GM21515 (cell line): ENCODE results near the gene ARID3B.
"Not testable (repeated sequence)": the region's sequence is repeated elsewhere in the genome, so short reads cannot be mapped to it uniquely, and the experiment has no call there.

Experiments
- ATAC-seq: cut with Tn5 transposase; IDR thresholded peaks from one replicate; pipeline ENCODE4 v1.9.1; 2021; ENCODE audit not compliant: unreplicated experiment

Gene ARID3B, protein sequence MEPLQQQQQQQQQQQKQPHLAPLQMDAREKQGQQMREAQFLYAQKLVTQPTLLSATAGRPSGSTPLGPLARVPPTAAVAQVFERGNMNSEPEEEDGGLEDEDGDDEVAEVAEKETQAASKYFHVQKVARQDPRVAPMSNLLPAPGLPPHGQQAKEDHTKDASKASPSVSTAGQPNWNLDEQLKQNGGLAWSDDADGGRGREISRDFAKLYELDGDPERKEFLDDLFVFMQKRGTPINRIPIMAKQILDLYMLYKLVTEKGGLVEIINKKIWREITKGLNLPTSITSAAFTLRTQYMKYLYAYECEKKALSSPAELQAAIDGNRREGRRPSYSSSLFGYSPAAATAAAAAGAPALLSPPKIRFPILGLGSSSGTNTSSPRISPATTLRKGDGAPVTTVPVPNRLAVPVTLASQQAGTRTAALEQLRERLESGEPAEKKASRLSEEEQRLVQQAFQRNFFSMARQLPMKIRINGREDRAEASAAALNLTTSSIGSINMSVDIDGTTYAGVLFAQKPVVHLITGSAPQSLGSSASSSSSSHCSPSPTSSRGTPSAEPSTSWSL

DNA sequence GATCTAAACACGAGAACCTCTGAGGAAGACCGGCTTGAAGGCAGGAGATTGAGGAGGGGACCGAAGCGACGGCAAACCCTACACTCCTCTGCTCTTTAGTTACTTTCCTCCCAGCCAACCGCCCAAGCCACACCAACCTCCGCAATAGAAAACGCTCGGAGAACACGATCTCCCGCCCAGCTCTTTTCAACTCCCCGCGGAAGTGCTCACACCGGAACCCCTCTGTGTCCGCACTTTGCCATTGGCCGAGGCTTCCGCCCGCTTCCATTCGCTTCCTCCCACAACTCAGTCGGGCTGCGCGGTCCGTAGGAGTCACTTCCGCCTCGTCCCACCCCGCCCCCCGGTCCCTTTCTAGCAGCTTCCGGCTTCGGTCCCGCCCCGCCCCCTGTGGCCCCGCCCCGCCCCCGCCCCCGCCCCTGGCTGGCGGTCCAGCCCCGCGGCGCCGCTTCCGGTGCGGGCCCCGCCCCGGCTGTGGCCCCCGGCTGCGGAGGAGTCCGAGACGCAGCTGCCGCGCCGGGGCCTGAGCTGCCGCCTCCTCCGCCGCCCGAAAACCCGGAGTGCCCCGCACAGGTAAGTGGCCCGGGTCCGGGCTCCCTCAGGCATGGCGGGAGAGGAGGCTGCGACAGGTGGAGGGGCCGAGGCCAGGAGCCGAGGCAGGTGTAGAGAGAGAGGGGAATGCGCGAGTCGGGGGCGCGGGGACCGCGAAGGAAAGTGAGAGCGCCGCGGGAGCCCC lies at the start of gene ARID3B:
ARID3B (plus strand) TSS at position 460 of the 733 bp plus-strand sequence. CDS start 2,717 bp downstream, outside the sequence.
- ATAC-seq = peak; percentile 80

DNA sequence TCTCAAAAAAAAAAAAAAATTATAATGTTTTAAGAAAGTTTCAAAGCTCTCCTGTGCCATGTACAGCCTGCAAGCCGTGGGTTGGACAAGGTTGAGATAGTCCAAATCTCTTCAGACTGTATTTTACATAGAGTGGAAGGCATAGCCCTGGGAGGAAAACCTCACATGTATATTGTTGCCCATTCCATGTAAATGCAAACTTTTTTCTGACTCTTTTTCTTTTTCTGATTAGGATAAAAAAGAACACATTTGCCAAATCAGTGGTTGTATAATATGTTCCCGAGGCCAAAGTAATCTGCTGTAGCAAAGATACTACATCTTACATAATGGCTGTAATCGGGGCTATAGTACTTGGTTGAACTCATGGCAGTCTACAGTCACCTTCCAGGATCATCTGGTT lies 44.4 kb upstream of the ARID3B start:
- ATAC-seq = no peak

DNA sequence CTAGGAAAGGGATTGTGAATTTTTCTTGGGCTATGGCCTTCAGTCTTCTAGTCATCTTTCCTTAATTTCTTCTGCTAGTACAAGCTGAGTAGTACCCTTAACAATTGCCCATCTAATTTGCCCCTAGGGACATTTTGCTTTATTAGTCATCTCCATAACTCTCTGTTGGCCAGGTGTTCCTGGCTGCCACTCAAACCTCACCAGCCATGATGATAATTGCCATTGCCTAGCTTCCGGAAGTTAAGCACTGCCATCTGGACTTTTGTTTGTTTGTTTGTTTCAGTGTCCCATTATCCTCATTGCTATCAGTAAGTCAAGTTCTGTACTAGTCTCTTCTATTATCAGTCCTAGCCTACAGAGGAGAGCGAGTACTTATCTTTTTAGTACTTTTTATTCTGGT lies 43.4 kb upstream of the ARID3B start:
- no peak for ATAC-seq

DNA sequence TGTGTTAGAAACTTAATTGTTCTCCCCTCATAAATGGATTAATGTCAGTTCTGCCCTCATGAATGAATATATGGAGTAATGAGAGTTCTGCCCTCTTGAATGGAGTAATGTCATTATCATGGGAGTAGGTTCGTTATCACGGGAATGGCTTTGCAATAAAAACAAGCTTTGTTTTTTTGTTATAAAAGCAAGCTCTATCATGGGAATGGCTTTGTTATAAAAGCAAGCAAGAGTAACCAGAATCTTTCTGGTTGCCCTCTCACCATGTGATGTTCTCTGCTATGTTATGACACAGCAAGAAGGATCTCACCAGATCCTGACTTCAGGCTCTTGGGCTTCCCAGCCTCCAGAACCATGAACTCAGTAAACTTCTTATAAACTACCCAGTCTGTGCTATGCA lies 41.7 kb upstream of the ARID3B start:
- no peak for ATAC-seq

DNA sequence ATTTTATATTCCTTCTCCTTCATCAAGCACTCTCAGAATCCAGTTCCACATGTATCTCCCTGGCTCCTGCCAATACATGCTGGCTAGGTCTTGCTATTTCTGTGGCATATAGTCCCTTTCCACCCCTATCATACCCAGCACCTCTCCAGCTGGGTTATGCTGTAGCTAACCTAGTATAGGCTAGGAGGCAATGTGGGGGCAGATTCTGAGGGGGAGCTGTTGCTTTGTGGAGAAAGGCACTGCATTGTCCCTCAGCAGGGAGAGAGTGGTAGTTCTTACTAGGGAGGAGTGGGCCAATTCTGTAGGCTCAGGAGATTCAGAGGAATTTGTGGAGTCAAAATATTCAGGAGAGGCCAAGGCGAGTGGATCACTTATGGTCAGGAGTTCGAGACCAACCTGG lies 40.6 kb upstream of the ARID3B start:
- ATAC-seq = no peak

DNA sequence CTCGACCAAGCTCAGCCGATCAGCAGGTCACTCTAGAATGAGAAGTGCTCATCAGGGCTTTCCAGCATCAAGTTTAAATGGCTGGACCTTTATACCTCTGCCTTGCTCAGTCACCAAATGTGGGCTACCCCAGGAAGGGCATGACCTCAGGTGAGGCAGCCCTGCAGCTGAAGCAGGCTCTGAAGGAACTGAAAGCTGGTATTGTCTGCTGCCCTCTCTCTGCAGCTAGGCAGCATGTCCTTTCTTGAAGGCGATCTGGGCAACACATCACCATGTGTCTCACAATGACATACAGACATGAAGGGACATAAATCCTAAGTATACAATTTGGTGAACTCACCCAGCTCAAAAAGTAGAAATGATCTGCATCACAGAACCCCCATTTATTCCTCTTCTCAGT lies 38.7 kb upstream of the ARID3B start:
- ATAC-seq = no peak

DNA sequence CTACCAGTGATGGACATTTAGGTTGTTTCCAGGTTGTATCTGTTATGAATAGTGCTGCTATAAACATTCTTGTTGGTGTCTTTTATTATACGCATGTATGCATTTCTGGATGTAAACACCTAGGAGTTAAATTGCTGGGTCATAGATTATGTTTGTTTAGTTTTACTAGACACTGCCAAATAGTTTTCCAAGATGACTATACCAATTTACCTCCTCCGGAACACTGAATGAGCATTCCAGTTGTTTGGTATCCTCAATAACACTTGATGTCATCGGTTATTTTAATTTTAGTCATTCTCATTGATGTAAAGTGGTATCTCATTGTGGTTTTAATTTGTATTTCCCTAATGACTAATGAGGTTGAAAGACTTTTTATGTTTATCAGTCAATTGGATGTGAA lies 36.6 kb upstream of the ARID3B start:
- no peak for ATAC-seq

DNA sequence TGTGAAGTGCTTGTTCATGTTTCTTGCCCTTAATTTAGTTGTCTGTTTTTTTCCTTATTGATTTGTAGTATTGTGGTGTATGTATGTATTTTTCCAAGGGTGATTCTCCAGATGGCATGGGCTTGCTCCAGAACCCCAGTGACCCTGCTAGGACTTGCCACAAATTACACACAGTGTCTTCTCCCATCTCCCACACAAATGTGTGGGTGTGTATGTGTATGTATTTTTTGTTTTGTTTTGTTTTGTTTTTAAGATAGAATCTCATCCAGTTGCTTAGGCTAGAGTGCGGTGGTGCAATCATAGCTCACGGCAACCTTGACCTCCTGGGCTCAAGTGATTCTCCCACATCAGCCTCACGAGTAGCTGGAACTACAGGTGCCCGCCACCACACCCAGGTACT lies 36.2 kb upstream of the ARID3B start:
- ATAC-seq = no peak

DNA sequence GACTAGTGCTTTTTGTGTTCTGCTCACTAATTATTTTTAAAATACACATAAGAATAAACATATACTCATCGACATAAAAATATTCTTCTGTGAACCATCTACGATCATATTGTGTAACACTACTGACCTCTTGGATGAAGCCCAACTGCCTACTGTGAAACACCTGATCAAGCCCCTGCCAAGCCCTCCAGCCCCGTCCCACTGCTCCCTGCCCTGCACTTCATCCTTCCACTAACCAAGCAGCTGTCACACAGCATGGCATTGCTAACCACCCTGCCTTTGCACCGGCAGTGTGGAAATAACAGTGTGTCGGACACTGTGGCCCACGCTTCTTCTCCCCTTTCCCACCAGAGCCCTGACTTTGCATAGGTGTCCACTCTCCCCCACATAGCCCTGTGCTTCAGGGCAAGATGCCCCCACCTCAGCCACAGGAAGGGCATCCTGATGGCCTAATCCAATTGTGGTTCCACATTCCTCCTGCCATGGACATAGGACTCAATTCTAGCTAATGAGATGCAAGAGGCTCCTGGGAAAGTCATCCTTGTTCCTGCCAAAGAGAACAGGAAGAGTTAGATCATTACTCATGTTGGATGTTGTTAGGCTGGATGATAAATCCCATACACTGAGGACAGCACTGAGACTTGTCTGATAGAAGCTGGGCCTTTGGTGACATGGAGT lies 35.0 kb upstream of the ARID3B start:
- no peak for ATAC-seq

DNA sequence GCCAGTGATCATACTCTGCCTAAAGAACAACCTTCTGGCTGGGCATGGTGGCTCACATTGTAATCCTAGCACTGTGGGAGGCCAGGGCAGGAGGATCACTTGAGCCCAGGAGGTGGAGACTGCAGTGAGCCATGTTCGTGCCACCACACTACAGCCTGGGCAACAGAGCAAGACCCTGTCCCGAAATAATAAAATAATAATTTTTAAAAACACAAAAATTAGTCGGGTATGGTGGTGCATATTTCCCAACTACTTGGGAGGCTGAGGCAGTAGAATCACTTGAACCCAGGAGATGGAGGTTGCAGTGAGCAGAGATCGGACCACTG lies 34.5 kb upstream of the ARID3B start:
- no peak for ATAC-seq

DNA sequence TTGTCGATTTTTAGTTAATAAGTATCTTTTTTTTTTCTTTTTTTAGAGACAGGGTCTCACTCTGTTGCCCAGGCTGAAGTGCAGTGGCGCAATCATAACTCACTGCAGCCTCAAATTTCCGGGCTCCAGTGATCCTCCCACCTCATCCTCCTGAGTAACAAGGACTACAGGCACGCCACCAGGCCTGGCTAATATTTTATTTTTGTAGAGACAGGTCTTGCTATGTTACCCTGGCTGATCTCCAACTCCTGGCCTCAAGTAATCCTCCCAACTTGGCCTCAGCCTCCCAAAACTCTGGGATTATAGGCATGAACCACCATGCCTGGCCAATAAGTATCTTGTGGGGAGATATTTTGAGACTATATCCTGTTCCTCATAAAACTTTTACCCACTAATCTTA lies 29.4 kb upstream of the ARID3B start:
- peak; percentile 33 for ATAC-seq

DNA sequence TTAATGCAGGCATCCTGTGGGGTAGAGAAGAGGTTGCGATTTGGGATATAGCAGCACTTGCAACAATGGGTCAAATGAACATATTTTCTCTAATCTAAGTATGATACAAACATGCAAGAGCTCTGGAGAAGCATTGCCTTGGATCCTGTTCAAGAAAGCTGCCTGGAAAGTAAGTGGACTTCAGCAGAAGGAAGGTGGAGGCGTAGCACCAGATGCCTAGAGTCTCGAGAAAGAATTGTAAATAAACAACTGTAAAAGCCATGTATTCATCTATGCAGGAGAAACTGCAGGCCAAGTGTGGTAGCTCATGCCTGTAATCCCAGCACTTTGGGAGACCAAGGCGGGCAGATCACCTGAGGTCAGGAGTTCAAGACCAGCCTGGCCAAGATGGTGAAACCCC lies 27.0 kb upstream of the ARID3B start:
- ATAC-seq = not testable (repeated sequence)

DNA sequence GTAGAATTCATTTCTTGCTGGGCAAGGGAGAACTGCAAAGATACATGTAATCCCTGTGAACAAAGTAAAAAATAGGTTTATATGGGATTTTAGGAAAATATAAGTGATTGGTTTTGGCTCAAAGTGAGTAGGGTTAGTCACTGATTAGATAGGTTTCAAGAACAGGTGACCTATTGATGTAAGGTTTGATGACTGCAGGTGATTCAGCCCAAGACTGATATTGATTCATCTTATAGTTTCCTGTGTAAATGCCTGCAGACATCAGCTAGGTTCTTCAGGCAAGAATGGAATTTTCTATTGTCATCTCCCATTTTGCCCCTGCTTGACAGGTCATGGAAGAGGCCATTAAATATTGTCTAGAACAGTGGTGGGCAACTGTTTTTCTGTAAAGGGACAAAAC lies 23.9 kb upstream of the ARID3B start:
- ATAC-seq = no peak

DNA sequence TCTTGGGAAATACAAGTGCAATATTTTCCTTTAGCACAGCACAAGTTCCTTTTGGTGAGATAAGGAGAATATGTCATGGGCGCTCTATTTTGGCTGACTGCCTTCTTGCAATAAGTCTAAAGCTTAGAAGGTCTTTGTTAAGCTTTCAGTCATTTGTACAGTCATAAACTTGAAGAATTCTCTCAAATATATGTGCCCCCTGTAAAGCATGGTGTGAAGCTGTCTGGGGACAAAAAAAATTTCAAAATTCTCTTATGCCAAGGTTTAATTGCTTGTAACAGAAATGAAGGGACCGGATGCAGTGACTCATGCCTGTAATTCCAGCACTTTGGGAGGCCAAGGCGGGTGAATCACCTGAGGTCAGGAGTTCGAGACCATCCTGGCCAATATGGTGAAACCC lies 21.7 kb upstream of the ARID3B start:
- ATAC-seq = no peak

DNA sequence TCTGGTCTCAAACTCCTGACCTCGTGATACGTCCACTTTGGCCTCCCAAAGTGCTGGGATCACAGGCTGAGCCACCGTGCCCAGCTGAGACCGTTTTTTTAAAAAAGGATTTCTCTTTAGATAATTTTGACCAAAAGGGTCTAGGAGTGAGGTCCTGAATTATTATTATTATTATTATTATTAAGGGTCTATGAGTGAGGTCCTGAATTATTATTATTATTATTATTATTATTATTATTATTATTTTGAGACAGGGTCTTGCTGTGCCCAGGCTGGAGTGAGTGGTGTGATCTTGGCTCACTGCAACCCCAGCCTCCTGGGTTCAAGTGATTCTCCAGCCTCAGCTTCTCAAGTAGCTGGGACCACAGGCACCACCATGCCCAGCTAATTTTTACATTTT lies 20.6 kb upstream of the ARID3B start:
- ATAC-seq = no peak

DNA sequence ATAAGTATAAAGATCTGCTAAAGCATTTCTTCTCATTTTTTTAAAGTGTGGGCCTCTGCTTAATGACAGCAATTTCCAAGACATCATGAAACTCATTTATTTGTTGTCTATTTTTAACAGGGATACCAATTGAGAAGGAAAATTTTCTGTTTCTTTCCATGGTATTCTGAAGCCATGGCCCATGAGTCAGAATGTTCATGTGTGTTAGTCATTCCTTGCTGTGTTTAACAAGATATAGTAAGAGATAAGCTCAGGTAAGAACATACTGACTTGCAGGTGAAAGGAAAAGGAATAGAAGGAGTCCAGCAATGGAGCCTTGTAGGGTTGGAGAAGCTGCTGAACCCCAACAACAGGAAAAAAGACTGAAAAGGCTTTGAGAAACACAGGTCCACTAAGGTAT lies 17.0 kb upstream of the ARID3B start:
- no peak for ATAC-seq

DNA sequence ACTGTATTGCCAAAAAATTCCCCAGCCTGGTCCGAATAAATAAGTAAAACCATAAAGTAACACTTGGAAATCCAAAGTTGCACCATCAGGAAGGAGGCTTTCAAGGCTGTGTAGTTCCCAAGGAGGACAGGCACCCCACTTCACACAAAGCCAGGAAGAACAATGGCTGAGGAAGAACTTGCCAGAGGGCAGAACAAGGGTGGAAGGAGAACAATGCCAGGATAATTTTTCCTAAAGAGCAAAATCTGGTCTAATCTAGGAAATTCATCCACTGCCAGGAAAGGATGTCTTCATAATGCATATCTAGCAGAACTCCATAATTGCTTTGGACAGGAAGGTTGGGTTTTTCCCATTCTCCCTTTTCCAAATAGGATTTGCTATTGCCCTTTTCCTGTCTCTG lies 15.7 kb upstream of the ARID3B start:
- no peak for ATAC-seq

DNA sequence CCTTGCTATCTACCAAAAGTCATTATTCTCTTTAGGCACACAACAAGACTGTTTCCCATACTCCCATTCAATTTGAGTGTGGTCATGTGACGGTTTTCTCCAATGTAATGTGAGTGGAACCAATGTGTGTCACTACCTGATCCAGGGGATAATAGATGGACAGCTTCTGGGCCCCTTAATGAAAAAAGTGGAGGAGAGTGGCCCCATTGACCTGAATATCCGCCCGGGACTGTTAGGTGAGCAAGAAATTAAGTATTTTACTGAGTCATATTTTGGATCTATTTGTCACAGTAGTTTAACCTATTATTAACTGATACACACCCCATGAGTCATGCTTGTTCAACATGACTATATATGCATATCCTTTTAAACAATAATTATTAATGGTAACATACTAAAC lies 15.1 kb upstream of the ARID3B start:
- ATAC-seq = no peak

DNA sequence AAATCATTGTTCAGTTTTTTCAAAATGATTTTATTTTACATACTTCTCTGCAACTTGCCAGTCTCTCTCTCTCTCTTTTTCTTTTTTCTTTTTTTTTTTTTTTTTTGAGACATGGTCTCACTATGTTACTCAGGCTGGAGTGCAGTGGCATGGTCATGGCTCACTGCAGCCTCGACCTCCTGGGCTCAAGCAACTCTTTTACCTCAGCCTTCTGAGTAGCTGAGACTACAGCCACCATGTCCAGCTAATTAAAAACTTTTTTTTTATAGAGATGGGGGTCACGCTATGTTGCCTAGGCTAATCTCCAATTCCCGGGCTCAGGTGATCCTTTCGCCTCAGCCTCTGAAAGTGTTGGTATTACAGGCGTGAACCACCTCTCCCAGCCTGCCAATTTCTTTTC lies 12.1 kb upstream of the ARID3B start:
- no peak for ATAC-seq

DNA sequence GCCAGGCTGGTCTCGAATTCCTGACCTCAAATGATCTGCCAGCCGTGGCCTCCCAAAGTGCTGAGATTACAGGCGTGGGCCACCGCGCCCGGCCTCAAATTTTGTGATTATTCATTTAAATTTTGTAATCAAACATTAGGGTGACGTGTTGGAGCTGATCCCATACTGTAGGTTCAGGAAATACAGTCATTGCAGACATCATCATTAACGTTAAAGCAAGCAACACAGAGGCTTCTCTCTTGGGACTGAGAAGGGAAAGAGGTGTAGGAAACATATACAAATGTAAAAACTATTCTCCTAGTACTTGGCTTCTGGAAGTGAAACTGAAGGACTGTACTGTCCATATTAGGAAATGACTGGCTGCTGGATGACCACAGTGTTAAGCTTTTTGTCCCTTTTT lies 11.1 kb upstream of the ARID3B start:
- no peak for ATAC-seq

DNA sequence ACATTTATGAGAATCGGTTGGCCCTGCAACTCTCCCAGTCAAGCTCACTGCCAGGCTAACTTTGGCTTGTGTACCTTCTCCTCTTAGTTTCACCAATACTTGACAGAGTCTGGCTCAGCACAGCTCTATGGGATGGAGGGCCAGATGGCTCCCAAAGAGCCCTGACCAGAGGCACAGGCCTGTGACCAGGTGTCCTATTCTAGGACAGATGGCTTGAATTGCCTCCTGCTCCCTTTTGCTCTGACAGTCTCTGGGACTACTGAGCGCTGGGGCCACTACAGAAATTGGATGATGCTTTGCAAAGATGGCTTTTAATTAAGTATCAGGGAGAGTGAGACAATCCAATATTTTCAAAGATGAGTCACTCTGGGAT lies 10.3 kb upstream of the ARID3B start:
- ATAC-seq = no peak
